HG02571 (cell line): ENCODE measurements around the gene MAD2L1BP.
"Not testable (repeated sequence)": the region's sequence is repeated elsewhere in the genome, so short reads cannot be mapped to it uniquely, and the experiment has no call there.

Source experiments
- ATAC-seq: cut with Tn5 transposase; IDR thresholded peaks from one replicate; pipeline ENCODE4 v1.9.1; 2021; ENCODE audit warnings: mild to moderate bottlenecking, moderate library complexity; ENCODE audit not compliant: unreplicated experiment

MAD2L1BP gene

GRCh38 chr6:43635387-43636307 lies at the start of gene MAD2L1BP:
Gene MAD2L1BP, plus strand, starts transcription at chr6:43635840. Its CDS starts 36 bp downstream, at chr6:43635876.
- ATAC-seq, result peak; percentile 75

DNA sequence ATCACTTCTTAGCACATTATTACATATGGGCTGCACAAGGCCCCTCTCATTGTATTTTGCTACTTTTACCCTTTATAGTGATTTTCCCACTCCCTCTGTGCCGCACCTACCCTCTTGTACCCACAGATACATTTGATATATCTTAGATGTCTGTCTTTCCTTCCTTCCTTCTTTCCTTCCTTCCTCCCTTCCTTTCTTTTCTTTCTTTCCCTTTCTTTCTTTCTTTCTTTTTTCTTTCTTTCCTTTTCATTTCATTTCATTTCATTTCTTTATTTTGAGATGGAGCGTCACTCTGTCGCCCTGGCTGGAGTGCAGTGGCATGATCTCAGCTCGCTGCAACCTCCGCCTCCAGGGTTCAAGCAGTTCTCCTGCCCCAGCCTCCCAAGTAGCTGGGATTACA lies 47.4 kb upstream of the MAD2L1BP start:
- no peak for ATAC-seq

DNA sequence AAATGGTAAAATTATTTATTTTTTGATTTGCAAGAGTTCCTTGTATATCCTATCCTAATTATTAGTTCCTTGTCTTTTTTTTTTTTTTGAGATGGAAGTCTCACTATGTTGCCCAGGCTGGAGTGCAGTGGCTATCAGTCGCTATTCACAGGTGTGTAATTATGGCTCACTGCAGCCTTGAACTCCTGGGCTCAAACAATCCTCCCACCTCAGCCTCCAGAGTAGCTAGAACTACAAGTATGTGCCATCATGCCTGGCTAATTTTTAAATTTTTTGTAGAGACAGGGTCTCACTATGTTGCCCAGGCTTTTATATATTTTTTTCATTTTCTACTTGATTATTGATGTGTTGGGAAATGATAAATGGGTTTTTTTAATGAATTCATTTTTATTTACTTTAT lies 46.1 kb upstream of the MAD2L1BP start:
- not testable (repeated sequence) for ATAC-seq

- no peak for ATAC-seq
Measured at GRCh38 chr6:43593938-43594337, 41.7 kb upstream of the MAD2L1BP start.

- no peak for ATAC-seq
Measured at GRCh38 chr6:43600595-43600994, 35.0 kb upstream of the MAD2L1BP start.

DNA sequence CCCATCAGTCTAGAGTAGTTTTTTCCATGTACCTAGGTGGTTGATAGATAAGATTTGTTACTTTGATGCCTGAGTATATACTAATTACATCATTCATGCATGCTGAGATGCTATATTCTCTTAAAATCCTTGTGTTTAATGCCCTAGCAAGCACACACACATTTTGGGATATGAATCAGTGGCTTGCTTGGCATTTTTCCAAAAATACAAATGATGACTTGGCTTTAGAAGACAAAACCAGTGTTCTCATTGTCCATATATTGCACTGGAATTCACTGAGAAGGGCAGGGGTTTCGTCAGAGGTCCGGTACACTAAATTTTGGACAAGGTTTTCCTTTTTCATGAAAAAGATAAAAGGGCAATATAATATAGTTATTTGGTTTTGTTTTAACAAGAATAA lies 31.5 kb upstream of the MAD2L1BP start:
- ATAC-seq, result no peak

- no peak for ATAC-seq
Measured at GRCh38 chr6:43606019-43606418, 29.6 kb upstream of the MAD2L1BP start.

GRCh38 chr6:43608310-43608763 lies 27.3 kb upstream of the MAD2L1BP start:
- ATAC-seq, result no peak

DNA sequence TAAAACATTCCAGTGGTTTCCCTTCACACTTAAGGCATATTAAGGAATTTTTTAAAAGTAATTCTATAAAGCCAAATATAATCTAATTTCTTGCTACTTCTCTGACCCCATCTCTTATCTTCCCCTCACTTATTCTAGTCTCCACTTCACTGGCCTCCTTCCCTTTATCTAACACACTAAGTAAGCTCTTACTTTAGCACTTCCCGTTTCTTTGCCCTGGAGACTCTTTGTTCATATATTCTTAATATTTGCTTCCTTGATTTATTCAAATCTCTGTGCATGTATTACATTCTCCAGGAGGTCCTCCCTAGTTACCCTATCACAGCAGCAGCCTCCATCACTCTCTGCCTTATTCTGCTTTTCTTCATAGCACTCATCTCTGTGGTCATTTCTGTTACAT lies 26.8 kb upstream of the MAD2L1BP start:
- ATAC-seq, result no peak

GRCh38 chr6:43609402-43609801 lies 26.2 kb upstream of the MAD2L1BP start:
- no peak for ATAC-seq

- ATAC-seq, result no peak
Measured at GRCh38 chr6:43610431-43610830, 25.2 kb upstream of the MAD2L1BP start.

GRCh38 chr6:43613721-43614395 lies 21.8 kb upstream of the MAD2L1BP start:
- no peak for ATAC-seq

GRCh38 chr6:43614396-43614730 lies 21.3 kb upstream of the MAD2L1BP start:
- ATAC-seq, result no peak

- ATAC-seq, result no peak
Measured at GRCh38 chr6:43616725-43617472, 18.7 kb upstream of the MAD2L1BP start.

- ATAC-seq, result no peak
Measured at GRCh38 chr6:43621078-43621835, 14.4 kb upstream of the MAD2L1BP start.

DNA sequence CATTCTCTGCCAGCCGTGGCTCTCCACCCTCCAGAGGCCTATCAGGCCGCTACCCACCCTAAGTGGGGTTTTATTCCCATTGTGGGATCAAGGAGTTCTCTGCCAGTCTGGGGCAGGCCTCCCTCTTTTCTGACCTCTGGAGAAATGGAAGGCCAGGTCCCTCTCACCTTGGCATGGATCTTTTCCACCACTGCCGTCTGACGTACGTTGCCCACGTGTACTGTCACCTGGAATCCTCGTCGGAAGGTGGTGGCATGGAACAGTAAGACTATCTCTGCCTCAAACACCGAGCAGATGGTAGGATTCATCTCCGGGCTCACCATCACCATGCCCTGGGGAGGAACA lies 13.8 kb upstream of the MAD2L1BP start:
- ATAC-seq, result no peak

GRCh38 chr6:43622541-43622940 lies 13.1 kb upstream of the MAD2L1BP start:
- no peak for ATAC-seq

- no peak for ATAC-seq
Measured at GRCh38 chr6:43623880-43624785, 11.5 kb upstream of the MAD2L1BP start.

DNA sequence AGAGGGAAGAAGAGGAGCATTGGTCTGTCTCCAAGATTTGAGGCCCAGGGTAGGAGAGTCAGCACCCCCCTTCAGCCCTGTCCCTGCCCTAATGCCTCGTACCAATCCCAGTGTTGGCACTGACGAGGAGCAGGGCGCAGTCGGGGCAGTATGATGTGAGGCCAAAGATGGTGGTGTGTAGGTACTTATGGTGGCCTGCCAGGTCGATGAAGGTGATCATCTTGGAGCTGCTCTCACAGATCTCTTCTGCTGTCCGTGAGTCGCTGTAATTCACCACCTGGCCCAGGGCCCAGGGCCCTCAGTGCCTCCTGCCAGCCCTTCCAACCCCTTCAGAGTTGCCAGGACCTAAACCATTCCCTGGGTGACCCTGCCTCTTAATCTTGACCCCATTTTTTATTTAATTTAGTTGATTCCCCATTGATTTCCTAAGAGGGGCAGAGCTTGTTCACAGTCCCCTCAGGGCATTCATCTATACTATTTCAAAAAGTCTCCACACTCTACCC lies 10.8 kb upstream of the MAD2L1BP start:
- no peak for ATAC-seq
